GM23338 (cell line): ENCODE data around the gene MPP2. TPM values are rescaled to one million over a fixed set of nuclear protein-coding genes. Genes with fewer than 3 reads are reported as not detected.
A peak's percentile ranks its signal among the peaks of the same experiment; 100 is the strongest.

Experiments used
- ATAC-seq: fragments of 200-7000 bp; cut with Tn5 transposase; 3 replicates; pipeline ENCODE4 v1.9.1; 2020
- DNase-seq: peaks from one replicate; pipeline ENCODE4 v3.0.0-alpha.2; 2015; ENCODE audit warnings: low spot score
- H2AFZ ChIP-seq: fragments of 200-600 bp; sonication (generic); 2 replicates; pipeline ENCODE4 v1.8.0; 2016; ENCODE audit warnings: antibody characterized with exemption, mild to moderate bottlenecking, moderate library complexity
- H3F3A ChIP-seq: fragments of 200-600 bp; sonication (generic); replicated peaks from 2 replicates; pipeline ENCODE4 v1.8.0; 2017; ENCODE audit warnings: antibody characterized with exemption, mixed run types, low read depth
- H3K27ac ChIP-seq: fragments of 200-600 bp; sonication (generic); 2 replicates; pipeline ENCODE4 v1.6.1; 2016; ENCODE audit warnings: low read depth
- H3K27me3 ChIP-seq: fragments of 200-600 bp; sonication (generic); 2 replicates; pipeline ENCODE4 v1.8.0; 2016; ENCODE audit warnings: mild to moderate bottlenecking, mixed run types, moderate library complexity; ENCODE audit not compliant: insufficient read depth
- H3K36me3 ChIP-seq: fragments of 200-600 bp; sonication (generic); 2 replicates; pipeline ENCODE4 v1.8.0; 2016; ENCODE audit warnings: mild to moderate bottlenecking; ENCODE audit not compliant: insufficient read depth
- H3K4me1 ChIP-seq: fragments of 200-600 bp; sonication (generic); 2 replicates; pipeline ENCODE4 v1.8.0; 2016; ENCODE audit warnings: mild to moderate bottlenecking, moderate library complexity; ENCODE audit not compliant: insufficient read depth
- H3K4me2 ChIP-seq: fragments of 200-600 bp; sonication (generic); 2 replicates; pipeline ENCODE4 v1.7.1; 2017; ENCODE audit warnings: mixed run types
- H3K4me3 ChIP-seq: fragments of 200-600 bp; sonication (generic); 2 replicates; pipeline ENCODE4 v1.6.1; 2016; ENCODE audit warnings: mixed run types
- H3K79me2 ChIP-seq: fragments of 200-600 bp; sonication (generic); replicated peaks from 2 replicates; pipeline ENCODE4 v1.8.0; 2017; ENCODE audit warnings: mild to moderate bottlenecking; ENCODE audit not compliant: insufficient read depth
- H3K9me2 ChIP-seq: fragments of 200-600 bp; sonication (generic); 2 replicates; pipeline ENCODE4 v1.8.0; 2017; ENCODE audit not compliant: insufficient read depth
- H4K20me1 ChIP-seq: fragments of 200-600 bp; sonication (generic); replicated peaks from 2 replicates; pipeline ENCODE4 v1.8.0; 2017; ENCODE audit warnings: mild to moderate bottlenecking; ENCODE audit not compliant: insufficient read depth
- H3K27ac Mint-ChIP-seq: 2 replicates; pipeline ENCODE4 v1.8.0; 2020; ENCODE audit warnings: inconsistent platforms, mild to moderate bottlenecking, moderate library complexity, mixed read lengths
- H3K27me3 Mint-ChIP-seq: 3 replicates; pipeline ENCODE4 v1.8.0; 2022; ENCODE audit warnings: low read depth, mild to moderate bottlenecking, moderate library complexity, mixed read lengths, inconsistent platforms; ENCODE audit not compliant: insufficient read depth, poor library complexity
- H3K36me3 Mint-ChIP-seq: 3 replicates; pipeline ENCODE4 v1.8.0; 2021; ENCODE audit warnings: low read depth, mild to moderate bottlenecking, inconsistent platforms, moderate library complexity, mixed read lengths
- H3K4me1 Mint-ChIP-seq: 3 replicates; pipeline ENCODE4 v1.8.0; 2020; ENCODE audit warnings: mild to moderate bottlenecking, inconsistent platforms, mixed read lengths
- H3K4me3 Mint-ChIP-seq: 3 replicates; pipeline ENCODE4 v1.8.0; 2021; ENCODE audit warnings: moderate library complexity, mild to moderate bottlenecking, inconsistent platforms, mixed read lengths
- H3K9me3 Mint-ChIP-seq: 3 replicates; pipeline ENCODE4 v1.8.0; 2020; ENCODE audit warnings: moderate library complexity, mild to moderate bottlenecking, inconsistent platforms, mixed read lengths
- CREB1 ChIP-seq: fragments of 250-450 bp; sonication (Bioruptor Pico); IDR thresholded peaks from 2 replicates; pipeline ENCODE4 v1.5.0; 2020; ENCODE audit warnings: low read depth, mild to moderate bottlenecking, moderate library complexity
- CTCF ChIP-seq, 2 experiments: fragments of 200-600 bp in 1 of 2; sonication (generic) in 1 of 2; conservative IDR thresholded peaks; 2 replicates each; pipeline versions ENCODE4 v1.5.1 to v1.6.1; 2016 to 2017; ENCODE audit warnings: antibody characterized with exemption in 2 of 2, low read depth in 2 of 2, mild to moderate bottlenecking in 2 of 2, moderate library complexity in 1 of 2
- ETS1 ChIP-seq: IDR thresholded peaks from 2 replicates; pipeline ENCODE4 v1.6.1; 2016; ENCODE audit warnings: antibody characterized with exemption
- EZH2 ChIP-seq: fragments of 200-600 bp; sonication (generic); IDR thresholded peaks from one replicate; pipeline ENCODE4 v1.8.0; 2017; ENCODE audit warnings: antibody characterized with exemption, mild to moderate bottlenecking, low read depth; ENCODE audit not compliant: unreplicated experiment
- EZH2phosphoT487 ChIP-seq: fragments of 200-600 bp; sonication (generic); IDR thresholded peaks from one replicate; pipeline ENCODE4 v1.8.1; 2018; ENCODE audit warnings: antibody characterized with exemption; ENCODE audit not compliant: unreplicated experiment
- JUNB ChIP-seq: IDR thresholded peaks from one replicate; pipeline ENCODE4 v1.6.1; 2016; ENCODE audit warnings: antibody characterized with exemption; ENCODE audit not compliant: unreplicated experiment
- NANOG ChIP-seq: IDR thresholded peaks from 2 replicates; pipeline ENCODE4 v1.6.1; 2016; ENCODE audit warnings: antibody characterized with exemption, borderline replicate concordance
- POLR2AphosphoS5 ChIP-seq: IDR thresholded peaks from 2 replicates; pipeline ENCODE4 v1.6.1; 2016; ENCODE audit warnings: antibody characterized with exemption, low read depth
- REST ChIP-seq: IDR thresholded peaks from one replicate; pipeline ENCODE4 v1.6.1; 2018; ENCODE audit warnings: antibody characterized with exemption; ENCODE audit not compliant: unreplicated experiment
- STAT1 ChIP-seq: IDR thresholded peaks from one replicate; pipeline ENCODE4 v1.6.1; 2016; ENCODE audit warnings: antibody characterized with exemption; ENCODE audit not compliant: unreplicated experiment
- ZNF114 ChIP-seq: fragments of 250-450 bp; sonication (Bioruptor Pico); IDR thresholded peaks from 2 replicates; pipeline ENCODE4 v1.5.0; 2020; ENCODE audit warnings: mild to moderate bottlenecking, moderate library complexity
- ZNF331 ChIP-seq: fragments of 250-450 bp; sonication (Bioruptor Pico); IDR thresholded peaks from 2 replicates; pipeline ENCODE4 v1.5.0; 2020; ENCODE audit warnings: low read depth, mild to moderate bottlenecking, moderate library complexity
- ZNF462 ChIP-seq: fragments of 250-450 bp; sonication (Bioruptor Pico); IDR thresholded peaks from 2 replicates; pipeline ENCODE4 v1.5.0; 2020; ENCODE audit warnings: mild to moderate bottlenecking, moderate library complexity
- polyA plus RNA-seq: library from polyadenylated mRNA; unstranded; fragments of >200 nt; fragmentation: Nextera tagmentation; extraction: Ambion mirVana; gene quantifications from 2 replicates; pipeline ENCODE4 v1.2.1, GENCODE V29; 2016
- total RNA-seq: library from RNA; depleted of rRNA; stranded (reverse); fragments of >200 nt; shearing (Covaris generic); gene quantifications from 2 replicates; pipeline ENCODE4 v1.2.3, GENCODE V29; 2014

MPP2 gene
- total and polyA plus RNA-seq, 2 experiments from 2014 or later: 7.8 to 20.7 TPM

GRCh38 chr17:43952724-43953666, 45.7 kb upstream of the MPP2 start:
- ATAC-seq (peak; percentile 84), DNase-seq (peak; percentile 97)
- Histone ChIP-seq H3F3A (no peaks in the 10 kb centered on the region), H3K9me2 (no peaks in the 10 kb centered on the region), H3K27ac (no peak overlapping the region; the same call in 1 of the 2 replicates), H3K79me2 (no peaks in the 10 kb centered on the region), H3K4me1 (peaks cover 5% of the 10 kb centered on the region; the same call in 1 of the 2 replicates), H4K20me1 (no peaks in the 10 kb centered on the region), H3K4me3 (peak overlapping the region; percentile 91), H2AFZ (peak overlapping the region; percentile 98), H3K36me3 (no peaks in the 10 kb centered on the region), H3K27me3 (peaks cover 36% of the 10 kb centered on the region), H3K4me2 (peak overlapping the region; percentile 98)
- peaks cover 11% of the 10 kb centered on the region; the same call in 2 of the 3 replicates for H3K4me1 Mint-ChIP-seq
- peak overlapping the region; percentile 92 for H3K4me3 Mint-ChIP-seq
- no peaks in the 10 kb centered on the region for H3K9me3 Mint-ChIP-seq
- TF ChIP-seq JUNB (no peak), CTCF (conservative IDR thresholded peaks at IDR 0.05; ENCODE audit: low read depth in 2 of 2) (no peak), POLR2AphosphoS5 (peak; percentile 93), ZNF114 (CRISPR knock-in tag) (no peak), CREB1 (CRISPR knock-in tag) (0 out of 2 replicates have a peak, but pooled peaks have one; percentile 2), EZH2 (no peak), EZH2phosphoT487 (no peak), REST (no peak), STAT1 (no peak), NANOG (no peak), ZNF331 (no peak), ZNF462 (CRISPR knock-in tag) (no peak), ETS1 (0 out of 2 replicates have a peak, but pooled peaks have one; percentile 46)
- H3K27ac Mint-ChIP-seq: peak overlapping the region; percentile 99
- no peaks in the 10 kb centered on the region for H3K36me3 Mint-ChIP-seq
- peaks cover 31% of the 10 kb centered on the region for H3K27me3 Mint-ChIP-seq
